GM19023 (cell line): ENCODE data around the gene ZBED1.
"Not testable (repeated sequence)": the region's sequence is repeated elsewhere in the genome, so short reads cannot be mapped to it uniquely, and the experiment has no call there.

Source experiments
- ATAC-seq: cut with Tn5 transposase; IDR thresholded peaks from one replicate; pipeline ENCODE4 v1.9.1; 2021; ENCODE audit warnings: mild to moderate bottlenecking, moderate library complexity; ENCODE audit not compliant: unreplicated experiment

ZBED1 gene

GRCh38 chrX:2457289-2458133 is 43.3 kb downstream of the ZBED1 start:
- no peak for ATAC-seq

- ATAC-seq, result not testable (repeated sequence)
Measured at GRCh38 chrX:2456091-2456490, 44.7 kb downstream of the ZBED1 start.

- ATAC-seq, result not testable (repeated sequence)
Measured at GRCh38 chrX:2454620-2455019, 46.2 kb downstream of the ZBED1 start.

- no peak for ATAC-seq
Measured at GRCh38 chrX:2452799-2453198, 48.0 kb downstream of the ZBED1 start.

GRCh38 chrX:2452317-2452784 is 48.4 kb downstream of the ZBED1 start:
- no peak for ATAC-seq

GRCh38 chrX:2451501-2452316 is 49.1 kb downstream of the ZBED1 start:
- ATAC-seq, result no peak

GRCh38 chrX:2450681-2451080 is 50.1 kb downstream of the ZBED1 start:
- ATAC-seq, result no peak

- no peak for ATAC-seq
Measured at GRCh38 chrX:2449135-2449886, 51.5 kb downstream of the ZBED1 start.

- no peak for ATAC-seq
Measured at GRCh38 chrX:2447484-2447883, 53.3 kb downstream of the ZBED1 start.

- no peak for ATAC-seq
Measured at GRCh38 chrX:2446815-2447214, 54.0 kb downstream of the ZBED1 start.

GRCh38 chrX:2445662-2446623 is 54.8 kb downstream of the ZBED1 start:
- no peak for ATAC-seq

GRCh38 chrX:2442694-2443093 is 58.1 kb downstream of the ZBED1 start:
- ATAC-seq, result no peak

- ATAC-seq, result no peak
Measured at GRCh38 chrX:2441466-2441865, 59.3 kb downstream of the ZBED1 start.

- ATAC-seq, result no peak
Measured at GRCh38 chrX:2439613-2440012, 61.2 kb downstream of the ZBED1 start.
